Measurements from ENCODE around the gene ANXA1. TPM values are rescaled to one million over a fixed set of nuclear protein-coding genes. Genes with fewer than 3 reads are reported as not detected.

Gene ANXA1
- total RNA-seq, 3 donors from 2014 or later = 41.2 to 82.7 (median 55.9) TPM

DNA sequence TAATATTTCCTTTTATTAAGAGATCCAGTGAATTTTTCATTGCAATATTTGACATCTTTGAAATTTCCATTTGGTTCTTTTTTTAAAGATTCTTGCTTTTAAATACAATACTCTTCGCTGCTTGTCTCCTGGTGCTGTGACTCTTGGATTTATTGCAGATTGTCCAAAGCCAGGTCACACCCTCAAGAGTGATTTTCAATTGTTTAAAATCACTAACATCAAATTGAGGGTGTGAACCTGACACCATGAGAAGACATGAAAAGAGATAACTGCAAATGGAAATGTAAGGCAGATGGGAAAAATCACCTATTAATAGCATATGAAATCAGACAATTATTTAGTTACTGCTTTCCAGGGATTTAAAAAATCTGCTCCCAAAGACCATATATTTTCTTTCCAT is 42.6 kb downstream of the ANXA1 start:
- DNase-seq (no peak), ATAC-seq (no peak)
- no peaks in the 10 kb centered on the region for H3K9me3 Mint-ChIP-seq
- H3K27me3 Mint-ChIP-seq (ENCODE audit: low read depth) = peaks cover 5% of the 10 kb centered on the region
- H3K36me3 Mint-ChIP-seq (ENCODE audit: insufficient read depth) = no peaks in the 10 kb centered on the region
- no peak overlapping the region for H3K4me3 Mint-ChIP-seq
- H3K4me1 Mint-ChIP-seq (ENCODE audit: low read depth) = no peaks in the 10 kb centered on the region

DNA sequence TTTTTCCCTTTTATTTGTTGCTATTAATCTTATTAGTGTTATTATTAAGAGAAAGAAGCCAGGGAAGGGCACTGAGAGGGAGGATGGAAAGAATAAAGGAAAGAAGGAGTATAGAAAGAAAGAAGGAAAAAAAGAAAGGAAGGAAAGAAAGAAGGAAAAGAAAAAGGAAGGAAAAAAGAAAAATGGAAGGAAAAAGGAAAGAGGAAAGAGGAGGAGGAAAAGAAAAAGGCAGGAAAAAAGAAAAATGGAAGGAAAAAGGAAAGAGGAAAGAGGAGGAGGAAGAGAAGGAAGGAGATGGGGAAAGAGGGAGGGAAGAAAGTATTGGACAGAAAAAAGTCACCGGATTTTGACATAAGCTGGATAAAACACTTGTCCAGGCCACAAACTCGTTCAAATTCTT is 47.8 kb downstream of the ANXA1 start:
- Mint-ChIP-seq H3K36me3 (ENCODE audit: insufficient read depth) (no peaks in the 10 kb centered on the region), H3K4me3 (no peak overlapping the region), H3K4me1 (ENCODE audit: low read depth) (no peaks in the 10 kb centered on the region), H3K27me3 (ENCODE audit: low read depth) (peaks cover 10% of the 10 kb centered on the region), H3K9me3 (no peaks in the 10 kb centered on the region)
- ATAC-seq (no peak), DNase-seq (no peak)

DNA sequence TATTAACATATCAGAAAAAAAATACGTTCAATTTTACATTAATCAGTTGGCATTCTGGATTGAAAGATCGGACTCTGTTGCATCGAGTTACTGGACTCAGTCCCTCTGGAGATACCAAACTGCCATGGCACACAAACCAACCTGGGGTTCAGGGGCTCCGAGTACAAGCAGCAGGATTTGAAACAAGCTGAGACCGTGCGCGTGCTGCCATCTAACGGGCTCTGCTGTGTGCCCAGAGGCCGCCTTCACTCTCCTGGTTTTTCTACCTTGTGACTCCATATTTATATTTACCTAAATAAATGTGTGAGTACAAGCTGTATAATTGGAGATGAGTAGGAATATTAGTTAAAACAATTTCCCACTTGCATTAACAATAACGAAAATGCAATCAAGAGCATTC is 48.2 kb downstream of the ANXA1 start:
- DNase-seq (no peak), ATAC-seq (no peak)
- Mint-ChIP-seq H3K4me3 (no peak overlapping the region), H3K36me3 (ENCODE audit: insufficient read depth) (no peaks in the 10 kb centered on the region), H3K27me3 (ENCODE audit: low read depth) (peaks cover 10% of the 10 kb centered on the region), H3K4me1 (ENCODE audit: low read depth) (no peaks in the 10 kb centered on the region), H3K9me3 (no peaks in the 10 kb centered on the region)

DNA sequence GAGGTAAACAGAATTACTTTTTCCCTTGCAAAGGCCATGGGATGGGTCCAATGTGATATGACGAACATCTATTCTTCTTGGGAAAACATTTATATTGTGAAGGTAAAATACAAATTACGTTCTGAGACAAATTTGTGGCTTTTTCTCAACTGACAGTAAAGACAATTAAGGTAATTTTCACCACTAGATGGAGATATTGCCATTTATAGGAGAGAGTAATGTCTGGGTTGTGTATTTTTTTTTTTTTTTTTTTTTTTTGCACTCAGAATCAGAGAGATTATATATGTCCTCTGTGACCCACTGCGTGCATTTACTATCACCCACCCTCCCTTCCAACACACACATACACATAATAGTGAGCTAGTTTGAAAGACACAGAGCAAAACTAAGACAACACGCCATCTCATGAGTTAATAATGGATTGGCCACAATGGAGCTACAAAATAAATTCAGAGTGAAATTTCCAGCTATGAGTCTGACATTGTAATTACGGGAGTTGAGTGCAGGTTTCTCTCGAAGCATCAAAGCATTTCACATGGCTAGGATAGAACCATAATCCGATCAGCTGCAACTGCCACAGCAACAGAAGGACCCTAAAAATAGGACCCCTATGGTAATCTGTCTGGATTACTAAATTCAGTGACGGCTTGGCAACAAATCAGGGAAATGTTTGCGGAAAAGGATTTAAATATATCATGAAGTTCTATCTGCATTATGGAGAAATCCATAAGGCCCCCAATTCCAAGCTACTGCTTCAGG is 49.2 kb downstream of the ANXA1 start:
- Mint-ChIP-seq H3K9me3 (no peaks in the 10 kb centered on the region), H3K36me3 (ENCODE audit: insufficient read depth) (no peaks in the 10 kb centered on the region), H3K4me1 (ENCODE audit: low read depth) (no peaks in the 10 kb centered on the region), H3K4me3 (no peak overlapping the region), H3K27me3 (ENCODE audit: low read depth) (peaks cover 10% of the 10 kb centered on the region)
- no peak for DNase-seq
- peak in 1 of 2 donors; percentile 30 for ATAC-seq

DNA sequence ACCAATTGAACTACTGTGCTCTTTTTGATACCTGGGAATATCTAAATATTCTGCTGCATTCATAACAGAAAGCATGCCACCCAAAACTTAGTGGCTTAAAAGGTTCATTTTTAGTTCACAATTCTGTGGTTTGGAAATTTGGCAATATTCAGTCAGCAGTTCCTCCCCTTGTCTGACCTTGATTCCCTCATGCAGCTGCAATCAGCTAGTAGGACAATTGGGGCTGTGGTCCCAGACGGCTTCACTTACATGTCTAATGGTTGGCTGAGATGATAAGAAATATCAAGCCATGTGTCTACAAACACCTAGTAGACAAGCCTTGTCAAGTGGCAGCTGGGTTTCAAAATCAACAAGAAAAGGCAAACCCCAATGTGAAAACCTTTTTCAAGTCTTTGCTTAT is 51.3 kb downstream of the ANXA1 start:
- DNase-seq (no peak), ATAC-seq (no peak)
- Mint-ChIP-seq H3K4me3 (no peak overlapping the region), H3K27me3 (ENCODE audit: low read depth) (peaks cover 8% of the 10 kb centered on the region), H3K9me3 (no peaks in the 10 kb centered on the region), H3K36me3 (ENCODE audit: insufficient read depth) (no peaks in the 10 kb centered on the region), H3K4me1 (ENCODE audit: low read depth) (no peaks in the 10 kb centered on the region)

DNA sequence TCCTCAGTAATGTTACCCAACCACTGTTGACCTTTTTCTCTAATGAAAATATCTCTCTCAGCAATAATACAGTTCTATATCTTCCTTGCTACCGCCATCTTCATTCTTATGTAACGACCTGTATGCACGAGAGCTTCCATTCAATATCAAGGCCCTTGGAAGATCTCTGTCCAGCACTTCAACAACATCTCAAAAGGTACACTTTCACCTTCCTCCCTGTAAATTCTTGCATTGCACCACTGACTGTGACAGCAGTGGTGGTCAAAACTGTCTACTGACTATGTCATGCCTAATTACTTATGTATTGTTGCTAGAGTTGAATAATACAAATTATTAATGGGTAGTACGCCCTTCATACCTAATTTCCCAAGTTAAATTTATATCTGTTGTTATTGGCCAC is 53.3 kb downstream of the ANXA1 start:
- Mint-ChIP-seq H3K4me1 (ENCODE audit: low read depth) (no peaks in the 10 kb centered on the region), H3K9me3 (no peaks in the 10 kb centered on the region), H3K27me3 (ENCODE audit: low read depth) (peaks cover 7% of the 10 kb centered on the region), H3K36me3 (ENCODE audit: insufficient read depth) (no peaks in the 10 kb centered on the region), H3K4me3 (no peak overlapping the region)
- no peak for ATAC-seq
- DNase-seq = no peak

DNA sequence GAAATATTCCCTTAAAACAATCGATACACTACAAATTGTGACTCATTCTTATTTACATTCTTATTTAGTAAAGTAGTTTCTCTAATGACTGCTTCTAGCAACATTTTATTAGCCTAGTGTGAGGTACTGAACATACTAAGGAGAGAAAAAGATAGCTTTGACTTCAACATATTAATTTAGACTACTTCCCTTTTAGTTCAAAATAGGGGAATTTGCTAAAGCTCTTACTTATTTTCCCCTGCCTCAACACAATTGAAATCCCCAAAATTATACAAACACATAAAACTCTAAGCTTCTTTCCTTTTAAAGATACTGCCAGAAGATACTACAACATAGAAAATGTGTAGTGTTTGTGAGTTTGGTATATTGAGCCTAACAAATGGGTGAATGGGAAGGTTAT is 55.2 kb downstream of the ANXA1 start:
- Mint-ChIP-seq H3K27me3 (ENCODE audit: low read depth) (peaks cover 7% of the 10 kb centered on the region), H3K9me3 (no peaks in the 10 kb centered on the region), H3K4me3 (no peak overlapping the region), H3K36me3 (ENCODE audit: insufficient read depth) (no peaks in the 10 kb centered on the region), H3K4me1 (ENCODE audit: low read depth) (no peaks in the 10 kb centered on the region)
- DNase-seq (no peak), ATAC-seq (no peak)

DNA sequence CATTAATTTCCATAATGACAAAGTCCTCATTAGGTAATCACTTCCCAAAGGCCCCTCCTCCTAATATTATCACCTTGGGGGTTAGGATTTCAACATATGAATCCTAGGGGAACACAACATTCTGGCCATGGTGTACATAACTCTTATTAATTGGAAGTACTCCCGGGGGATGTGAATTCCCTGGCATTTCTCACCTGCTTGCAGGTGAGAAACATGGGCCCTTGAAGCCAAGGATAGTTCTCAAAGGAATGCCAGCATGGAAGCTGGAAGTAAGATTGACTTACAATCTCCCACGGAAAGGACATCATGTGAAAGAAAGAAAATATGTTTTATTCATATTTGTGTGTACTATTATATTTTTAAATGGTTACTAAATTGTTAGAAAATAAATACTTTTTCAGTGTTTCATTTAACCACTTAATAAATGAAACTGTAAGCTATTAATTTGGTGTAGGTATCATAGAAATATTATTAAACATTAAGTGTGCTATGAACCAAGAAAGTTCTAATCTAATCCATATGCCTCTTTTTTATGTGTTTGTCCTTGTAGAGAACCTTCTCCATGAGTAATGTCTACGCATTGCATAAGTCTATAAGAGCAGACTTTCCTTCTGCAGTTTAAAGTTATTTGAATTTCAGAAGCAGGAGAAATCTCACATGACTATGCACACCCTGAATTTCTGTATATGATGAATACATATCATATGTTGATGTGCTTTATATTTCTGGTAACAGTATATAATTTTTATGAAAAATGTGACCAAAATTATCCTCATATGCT is 59.4 kb downstream of the ANXA1 start:
- DNase-seq (no peak), ATAC-seq (no peak)
- H3K9me3 Mint-ChIP-seq = no peaks in the 10 kb centered on the region
- H3K27me3 Mint-ChIP-seq (ENCODE audit: low read depth) = peaks cover 18% of the 10 kb centered on the region
- peaks cover 4% of the 10 kb centered on the region for H3K4me1 Mint-ChIP-seq (ENCODE audit: low read depth)
- no peak overlapping the region for H3K4me3 Mint-ChIP-seq
- H3K36me3 Mint-ChIP-seq (ENCODE audit: insufficient read depth) = no peaks in the 10 kb centered on the region

DNA sequence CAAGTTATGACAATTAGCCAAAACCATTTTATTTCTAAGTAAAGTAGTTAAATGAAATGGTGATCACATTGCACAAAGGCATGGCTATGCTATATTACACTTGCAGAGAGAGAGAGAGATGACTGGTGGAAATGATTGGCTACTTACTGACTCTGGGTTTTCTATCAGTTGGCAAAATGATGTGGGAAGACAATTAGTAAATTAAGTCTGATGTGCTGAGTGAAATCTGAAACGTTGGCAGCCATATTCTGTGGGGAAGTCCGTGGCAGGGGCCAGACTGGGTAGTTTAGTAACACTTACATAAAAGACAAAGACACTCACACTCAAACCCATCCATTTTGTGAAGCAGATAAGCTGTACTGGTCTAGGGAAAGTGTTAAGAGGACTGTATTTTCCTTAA is 61.6 kb downstream of the ANXA1 start:
- Mint-ChIP-seq H3K4me3 (no peak overlapping the region), H3K27me3 (ENCODE audit: low read depth) (peaks cover 23% of the 10 kb centered on the region), H3K9me3 (no peaks in the 10 kb centered on the region), H3K4me1 (ENCODE audit: low read depth) (peaks cover 7% of the 10 kb centered on the region), H3K36me3 (ENCODE audit: insufficient read depth) (no peaks in the 10 kb centered on the region)
- DNase-seq (no peak), ATAC-seq (peak; percentile 54 to 61)

DNA sequence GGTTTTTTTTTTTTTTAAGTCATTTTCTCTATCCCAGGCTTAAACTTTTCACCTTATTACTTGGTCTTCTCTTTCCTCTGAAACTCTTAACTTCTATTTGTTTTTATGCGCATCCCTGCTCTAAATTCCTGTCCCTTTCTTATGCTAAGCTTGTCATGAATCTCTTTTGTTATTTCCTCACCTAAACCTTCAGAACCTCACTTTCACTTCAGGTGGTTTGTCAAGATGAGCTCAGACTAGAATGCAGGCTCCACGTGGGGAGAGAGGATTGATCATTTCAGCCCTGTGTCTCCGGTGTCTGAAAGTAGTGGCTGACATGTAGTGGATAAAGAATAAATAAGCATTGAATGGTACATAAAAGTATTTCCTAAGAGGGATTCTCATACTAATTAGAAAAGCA is 63.6 kb downstream of the ANXA1 start:
- peaks cover 23% of the 10 kb centered on the region for H3K27me3 Mint-ChIP-seq (ENCODE audit: low read depth)
- ATAC-seq (no peak), DNase-seq (no peak)
- no peaks in the 10 kb centered on the region for H3K36me3 Mint-ChIP-seq (ENCODE audit: insufficient read depth)
- peaks cover 5% of the 10 kb centered on the region for H3K9me3 Mint-ChIP-seq
- H3K4me1 Mint-ChIP-seq (ENCODE audit: low read depth) = peaks cover 10% of the 10 kb centered on the region
- no peak overlapping the region for H3K4me3 Mint-ChIP-seq

DNA sequence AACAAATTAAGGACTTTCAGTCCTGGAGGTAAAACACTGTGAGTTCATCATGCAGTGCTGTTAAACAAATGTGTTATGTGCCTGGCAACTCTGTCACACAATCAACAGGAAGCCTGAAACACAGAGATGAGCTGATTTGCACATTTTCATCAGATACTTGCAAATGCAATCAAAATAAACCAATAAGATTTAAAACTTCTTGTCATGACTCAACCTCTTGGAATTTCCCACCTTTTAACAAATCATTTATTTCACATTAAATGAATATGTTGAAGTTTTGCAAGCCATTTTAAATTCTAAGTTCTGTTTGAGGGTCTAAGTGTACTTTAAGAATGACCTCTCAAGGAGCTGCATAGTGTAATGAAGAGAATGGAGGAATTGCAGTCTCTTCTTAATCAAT is 64.4 kb downstream of the ANXA1 start:
- DNase-seq (no peak), ATAC-seq (no peak)
- Mint-ChIP-seq H3K4me1 (ENCODE audit: low read depth) (peaks cover 10% of the 10 kb centered on the region), H3K27me3 (ENCODE audit: low read depth) (peaks cover 27% of the 10 kb centered on the region), H3K36me3 (ENCODE audit: insufficient read depth) (no peaks in the 10 kb centered on the region), H3K4me3 (no peak overlapping the region), H3K9me3 (peaks cover 5% of the 10 kb centered on the region)

Other genes starting within 250 kb of the ANXA1 start
- under 1 TPM; 0.16 to 0.35 (median 0.22) TPM for gene ALDH1A1, start 198.8 kb upstream of the ANXA1 start, total RNA-seq